Stimulated activated CD4-positive, alpha-beta T cell treated with anti-CD3 and anti-CD28 coated beads, Interleukin-12 subunit alpha, Interleukin-12 subunit beta, amount 100 ng/mL, for 4 hours (primary cell): ENCODE data around the gene ARFRP1.
"Not testable (repeated sequence)": the region's sequence is repeated elsewhere in the genome, so short reads cannot be mapped to it uniquely, and the experiment has no call there.

Experiments used
- DNase-seq: peaks from one replicate; pipeline ENCODE4 v3.0.0-alpha.2; 2020

The ARFRP1 gene

GRCh38 chr20:63732118-63733095 lies 24.6 kb upstream of the ARFRP1 start:
- DNase-seq = no peak

GRCh38 chr20:63731410-63731809 lies 23.6 kb upstream of the ARFRP1 start:
- no peak for DNase-seq

- not testable (repeated sequence) for DNase-seq
These were observed 22.5 kb upstream of the ARFRP1 start for GRCh38 chr20:63730189-63730733.

- not testable (repeated sequence) for DNase-seq
These were observed 15.3 kb upstream of the ARFRP1 start for GRCh38 chr20:63722967-63723622.

GRCh38 chr20:63718996-63719395 lies 11.2 kb upstream of the ARFRP1 start:
- DNase-seq = no peak

- no peak for DNase-seq
These were observed 7.1 kb upstream of the ARFRP1 start for GRCh38 chr20:63714858-63715257.

GRCh38 chr20:63712191-63712590 lies 4.4 kb upstream of the ARFRP1 start:
- no peak for DNase-seq

- DNase-seq = no peak
These were observed 3.4 kb upstream of the ARFRP1 start for GRCh38 chr20:63711085-63711645.

GRCh38 chr20:63709149-63709527 lies 1.4 kb upstream of the ARFRP1 start:
- no peak for DNase-seq

GRCh38 chr20:63708301-63709148 lies 749 bp upstream of the ARFRP1 start:
- DNase-seq = no peak

- DNase-seq = peak; percentile 62
These were observed 771 bp downstream of the ARFRP1 start for GRCh38 chr20:63706852-63707557.

- no peak for DNase-seq
These were observed 1.6 kb downstream of the ARFRP1 start for GRCh38 chr20:63706027-63706695.

GRCh38 chr20:63705232-63706026 lies 2.3 kb downstream of the ARFRP1 start:
- DNase-seq = no peak

GRCh38 chr20:63704749-63705117 lies 3.0 kb downstream of the ARFRP1 start:
- no peak for DNase-seq

GRCh38 chr20:63703976-63704748 lies 3.6 kb downstream of the ARFRP1 start:
- no peak for DNase-seq

GRCh38 chr20:63703471-63703975 lies 4.3 kb downstream of the ARFRP1 start:
- DNase-seq = no peak

GRCh38 chr20:63702751-63703470 lies 4.9 kb downstream of the ARFRP1 start:
- no peak for DNase-seq

- no peak for DNase-seq
These were observed 5.6 kb downstream of the ARFRP1 start for GRCh38 chr20:63702036-63702665.
